Colonic mucosa (tissue), 4 donors: Measurements from ENCODE around the gene DOCK2. TPM values are rescaled to one million over a fixed set of nuclear protein-coding genes. Genes with fewer than 3 reads are reported as not detected.

Experiments
- DNase-seq: peaks from one replicate; pipeline ENCODE4 v3.0.0-alpha.2; 2020
- H3K27ac ChIP-seq: fragments of 200-600 bp; one replicate; pipeline ENCODE4 v1.8.0; 2021
- H3K27me3 ChIP-seq: fragments of 200-600 bp; one replicate; pipeline ENCODE4 v1.8.0; 2021
- H3K36me3 ChIP-seq: fragments of 200-600 bp; one replicate; pipeline ENCODE4 v1.8.0; 2021
- H3K4me1 ChIP-seq: fragments of 200-600 bp; one replicate; pipeline ENCODE4 v1.8.0; 2021; ENCODE audit warnings: mild to moderate bottlenecking
- H3K4me3 ChIP-seq: fragments of 200-600 bp; one replicate; pipeline ENCODE4 v1.8.0; 2021
- H3K9ac ChIP-seq, 2 donors: one replicate each; pipeline ENCODE4 v1.7.0; 2013; ENCODE audit warnings: control low read depth in 2 of 2, low read depth in 2 of 2, low read length in 2 of 2
- H3K9me3 ChIP-seq: fragments of 200-600 bp; one replicate; pipeline ENCODE4 v1.8.0; 2021
- CTCF ChIP-seq: fragments of 200-600 bp; IDR thresholded peaks from one replicate; pipeline ENCODE4 v1.8.0; 2022; ENCODE audit warnings: antibody characterized with exemption, mild to moderate bottlenecking
- intact Hi-C: fragments of 100-400 bp; cut with DNase I; formaldehyde crosslinking; loops from one replicate; pipeline ENCODE4 v1.14.1; 2022
- total RNA-seq, 2 donors: library from RNA; stranded (reverse); fragmentation: NEBNext Ultra II Directional in 1 of 2; extraction: Animal tissue kit (Norgen Biotek cat#: 25700) in 1 of 2; gene quantifications; one replicate each; pipeline ENCODE4 v1.2.1, GENCODE V29; 2021
- donor health status: healthy.
- donor health status: DM: no; HTN: no; CAD: no.
- donor health status: DM: no; HTN: no; CAD: no.

The DOCK2 gene
- total RNA-seq, 2 donors from 2014 or later: 4.8 to 6.0 TPM

GRCh38 chr5:170095646-170096045 lies 458.6 kb downstream of the DOCK2 start:
- DNase-seq: no peak
- H3K4me3 ChIP-seq: no peak overlapping the region
- no peak for TF ChIP-seq CTCF
- no peaks in the 10 kb centered on the region for H3K9me3 ChIP-seq
- H3K36me3 ChIP-seq: no peaks in the 10 kb centered on the region
- H3K9ac ChIP-seq: no peak overlapping the region
- intact Hi-C loops: no loop called here
- H3K27me3 ChIP-seq: no peaks in the 10 kb centered on the region
- no peaks in the 10 kb centered on the region for H3K4me1 ChIP-seq
- no peak overlapping the region for H3K27ac ChIP-seq

GRCh38 chr5:170097934-170098333 lies 460.9 kb downstream of the DOCK2 start:
- Histone ChIP-seq H3K27me3 (no peaks in the 10 kb centered on the region), H3K4me3 (no peak overlapping the region), H3K4me1 (no peaks in the 10 kb centered on the region), H3K9me3 (no peaks in the 10 kb centered on the region), H3K9ac (no peak overlapping the region), H3K27ac (no peak overlapping the region), H3K36me3 (no peaks in the 10 kb centered on the region)
- no peak for TF ChIP-seq CTCF
- DNase-seq: no peak
- intact Hi-C loops: no loop called here

DNA sequence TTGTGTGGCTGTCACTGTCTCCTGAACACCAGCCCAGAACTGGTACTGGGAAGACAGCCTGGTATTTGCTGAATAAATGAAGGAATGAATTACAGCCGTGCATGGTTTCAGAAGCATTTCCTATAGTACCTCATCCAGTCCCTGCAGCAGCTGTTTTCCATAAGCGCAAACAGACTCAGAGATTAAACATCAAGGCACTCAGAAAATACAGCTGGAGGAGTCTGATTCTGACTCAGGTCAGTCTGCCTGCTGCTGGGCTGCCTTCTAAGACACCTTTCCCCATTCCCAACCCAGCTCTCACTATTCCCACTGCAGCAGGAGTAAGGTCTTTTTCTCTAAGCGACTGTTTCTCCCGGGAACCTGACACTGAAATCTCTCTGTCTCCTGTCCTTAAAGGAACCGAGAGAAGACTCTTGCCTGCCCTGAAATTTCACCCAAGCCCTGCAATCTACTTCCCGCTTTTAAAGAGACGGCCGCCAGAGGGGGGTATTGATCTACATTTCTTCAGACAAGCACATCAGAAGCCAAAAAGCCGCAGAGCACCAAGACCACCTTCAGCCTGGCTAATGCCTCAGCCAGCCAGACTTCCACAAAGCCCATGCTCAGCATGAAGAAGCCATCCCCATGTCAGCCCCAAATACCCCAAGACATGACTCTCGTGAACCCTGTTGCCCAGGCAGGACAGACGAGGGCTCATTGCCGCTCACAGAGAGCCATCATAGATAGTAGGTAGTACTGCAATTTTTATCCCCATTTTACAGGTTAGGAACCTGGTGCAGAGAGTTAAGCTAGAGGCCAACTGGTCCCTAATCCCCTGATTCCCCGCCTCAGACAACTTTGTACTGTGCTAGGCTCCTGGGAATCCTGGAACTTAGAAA lies 463.2 kb downstream of the DOCK2 start:
- no peak overlapping the region for H3K9ac ChIP-seq
- TF ChIP-seq CTCF: peak; percentile 40
- no peak overlapping the region for H3K4me3 ChIP-seq
- no peak overlapping the region for H3K27ac ChIP-seq
- intact Hi-C loops: loop anchor here (5.0 to 10.0 kb wide), 2 partner anchors 84 to 322 kb away; no protein-coding TSS in a partner anchor
- H3K27me3 ChIP-seq: no peaks in the 10 kb centered on the region
- no peaks in the 10 kb centered on the region for H3K9me3 ChIP-seq
- peak; percentile 70 for DNase-seq
- H3K4me1 ChIP-seq: no peaks in the 10 kb centered on the region
- H3K36me3 ChIP-seq: no peaks in the 10 kb centered on the region

DNA sequence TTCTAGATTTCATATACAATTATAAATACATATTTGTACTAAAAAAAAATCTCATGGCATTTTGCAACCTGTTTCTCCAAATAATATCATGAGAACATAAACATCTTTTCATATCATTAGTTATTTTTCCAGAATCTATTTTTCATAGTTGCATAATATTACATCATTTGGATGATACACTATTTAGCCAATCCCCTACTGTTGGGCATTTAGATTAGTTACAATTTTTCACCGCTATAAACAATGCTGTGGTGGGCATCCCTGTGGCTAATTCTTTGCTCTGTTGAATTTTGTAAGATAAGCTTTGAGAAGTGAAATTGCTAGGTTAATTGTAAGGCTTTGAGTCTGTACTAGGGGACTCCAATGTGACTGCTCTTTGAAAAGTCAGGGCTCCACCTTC lies 466.4 kb downstream of the DOCK2 start:
- no peaks in the 10 kb centered on the region for H3K36me3 ChIP-seq
- no peaks in the 10 kb centered on the region for H3K4me1 ChIP-seq
- no peak overlapping the region for H3K4me3 ChIP-seq
- no peak overlapping the region for H3K9ac ChIP-seq
- TF ChIP-seq CTCF: no peak
- no peaks in the 10 kb centered on the region for H3K9me3 ChIP-seq
- no peaks in the 10 kb centered on the region for H3K27me3 ChIP-seq
- DNase-seq: no peak
- H3K27ac ChIP-seq: no peak overlapping the region
- intact Hi-C loops: loop anchor here (5.0 to 10.0 kb wide), 2 partner anchors 81 to 319 kb away; no protein-coding TSS in a partner anchor

GRCh38 chr5:170104299-170104698 lies 467.2 kb downstream of the DOCK2 start:
- TF ChIP-seq CTCF: no peak
- Histone ChIP-seq H3K4me1 (no peaks in the 10 kb centered on the region), H3K36me3 (no peaks in the 10 kb centered on the region), H3K9me3 (no peaks in the 10 kb centered on the region), H3K27ac (no peak overlapping the region), H3K4me3 (no peak overlapping the region), H3K27me3 (no peaks in the 10 kb centered on the region), H3K9ac (no peak overlapping the region)
- no peak for DNase-seq
- intact Hi-C loops: loop anchor here (5.0 to 10.0 kb wide), 2 partner anchors 81 to 318 kb away; no protein-coding TSS in a partner anchor
